HG02885 (cell line): Measurements from ENCODE around the gene POMGNT1.
"Not testable (repeated sequence)": the region's sequence is repeated elsewhere in the genome, so short reads cannot be mapped to it uniquely, and the experiment has no call there.

ENCODE experiments used
- ATAC-seq: cut with Tn5 transposase; IDR thresholded peaks from one replicate; pipeline ENCODE4 v1.9.1; 2021; ENCODE audit warnings: mild to moderate bottlenecking; ENCODE audit not compliant: unreplicated experiment, poor library complexity

Gene POMGNT1

GRCh38 chr1:46197964-46198811 is at the start of gene POMGNT1:
POMGNT1 (minus strand) TSS chr1:46198434; CDS start chr1:46197821, 613 bp downstream.
- ATAC-seq, result peak; percentile 87

DNA sequence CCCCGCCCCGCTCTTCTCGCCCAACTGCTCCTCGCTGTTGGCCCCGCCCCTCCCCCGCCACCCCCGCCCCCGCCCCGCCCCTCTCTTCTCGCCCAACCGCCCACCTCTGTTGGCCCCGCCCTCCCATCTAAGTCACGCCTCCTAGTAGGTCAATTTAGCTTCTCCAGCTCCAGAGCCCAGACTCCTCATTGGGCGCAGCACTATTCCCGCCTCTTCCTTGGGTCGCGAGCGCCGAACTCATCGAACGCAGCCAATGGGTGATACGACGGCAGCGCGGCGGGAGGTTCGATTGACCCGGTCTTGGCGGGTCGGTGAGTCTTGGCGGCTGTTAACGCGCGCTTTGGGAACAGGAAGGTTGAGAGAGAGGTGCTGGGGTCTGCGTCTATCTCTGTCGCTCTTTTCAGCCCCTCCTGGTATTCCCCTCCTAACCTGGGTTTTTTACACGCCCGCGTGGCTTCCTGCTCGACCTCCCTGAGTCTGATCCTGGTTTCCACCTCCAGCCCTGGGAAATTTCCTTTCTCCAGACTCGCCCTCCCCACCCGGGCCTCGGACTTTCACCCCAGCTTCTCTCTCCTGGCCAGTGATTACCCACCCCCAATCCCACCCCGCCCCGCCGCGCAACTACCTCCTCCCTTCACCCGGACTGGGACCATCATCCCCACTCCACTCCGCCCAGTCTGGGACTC is 49.3 kb upstream of the POMGNT1 start, which contains the start of gene RAD54L:
TSS of gene RAD54L (plus strand) at position 328 of the 686 bp plus-strand sequence. CDS start 643 bp downstream, outside the sequence.
- peak; percentile 94 for ATAC-seq

GRCh38 chr1:46246548-46247435 is 48.6 kb upstream of the POMGNT1 start:
- peak; percentile 68 for ATAC-seq

DNA sequence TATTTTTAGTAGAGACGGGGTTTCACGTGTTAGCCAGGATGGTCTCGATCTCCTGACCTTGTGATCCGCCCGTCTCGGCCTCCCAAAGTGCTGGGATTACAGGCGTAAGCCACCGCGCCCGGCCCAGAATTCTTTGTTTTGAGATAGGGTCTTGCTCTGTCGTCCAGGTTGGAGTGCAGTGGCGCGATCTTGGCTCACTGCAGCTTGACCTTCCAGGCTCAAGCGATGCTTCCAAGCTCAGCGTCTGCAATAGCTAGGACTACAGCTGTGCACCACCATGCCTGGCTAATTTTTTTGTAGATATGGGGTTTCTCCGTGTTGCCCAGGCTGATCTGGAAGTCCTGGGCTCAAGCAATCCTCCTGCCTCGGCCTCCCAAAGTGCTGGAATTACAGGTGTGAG is 47.9 kb upstream of the POMGNT1 start:
- not testable (repeated sequence) for ATAC-seq

GRCh38 chr1:46244656-46245371 is 46.6 kb upstream of the POMGNT1 start:
- ATAC-seq, result no peak

- not testable (repeated sequence) for ATAC-seq
Observed at GRCh38 chr1:46243831-46244230, 45.6 kb upstream of the POMGNT1 start.

- no peak for ATAC-seq
Observed at GRCh38 chr1:46242918-46243317, 44.7 kb upstream of the POMGNT1 start.

GRCh38 chr1:46241733-46242132 is 43.5 kb upstream of the POMGNT1 start:
- not testable (repeated sequence) for ATAC-seq

DNA sequence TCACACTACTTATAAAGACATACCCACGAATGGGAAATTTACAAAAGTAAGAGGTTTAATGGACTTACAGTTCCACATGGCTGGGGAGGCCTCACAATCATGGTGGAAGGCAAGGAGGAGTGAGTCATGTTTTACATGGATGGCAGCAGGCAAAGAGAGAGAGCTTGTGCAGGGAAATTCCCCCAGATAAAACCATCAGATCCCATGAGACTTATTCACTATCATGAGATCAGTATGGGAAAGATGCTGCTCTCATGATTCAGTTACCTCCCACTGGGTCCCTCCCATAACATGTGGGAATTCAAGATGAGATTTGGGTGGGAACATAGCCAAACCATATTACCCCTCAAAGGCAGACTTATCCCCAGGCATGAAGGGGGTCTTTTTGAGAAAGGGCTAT is 40.6 kb upstream of the POMGNT1 start:
- ATAC-seq, result not testable (repeated sequence)

GRCh38 chr1:46236882-46237281 is 38.6 kb upstream of the POMGNT1 start:
- no peak for ATAC-seq

GRCh38 chr1:46231231-46231630 is 33.0 kb upstream of the POMGNT1 start:
- not testable (repeated sequence) for ATAC-seq

DNA sequence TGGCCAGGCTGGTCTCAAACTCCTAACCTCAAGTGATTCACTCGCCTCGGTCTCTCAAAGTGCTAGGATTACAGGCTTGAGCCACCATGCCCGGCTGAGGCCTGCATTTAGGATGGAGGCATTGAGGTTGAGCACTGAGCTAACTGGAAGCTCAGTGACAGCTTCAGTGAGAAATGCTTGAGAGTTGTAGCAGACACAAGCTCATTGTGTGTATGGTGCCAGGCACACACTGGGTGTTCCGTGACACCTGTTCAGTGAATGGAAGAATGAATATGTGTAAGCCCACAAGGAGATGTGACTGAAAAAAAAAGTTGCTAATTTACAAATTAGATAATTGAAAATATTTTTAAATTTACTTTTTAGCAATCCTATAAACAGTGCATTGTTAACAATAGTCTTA is 26.7 kb upstream of the POMGNT1 start:
- no peak for ATAC-seq

GRCh38 chr1:46223472-46223943 is 25.3 kb upstream of the POMGNT1 start:
- ATAC-seq, result peak; percentile 59

DNA sequence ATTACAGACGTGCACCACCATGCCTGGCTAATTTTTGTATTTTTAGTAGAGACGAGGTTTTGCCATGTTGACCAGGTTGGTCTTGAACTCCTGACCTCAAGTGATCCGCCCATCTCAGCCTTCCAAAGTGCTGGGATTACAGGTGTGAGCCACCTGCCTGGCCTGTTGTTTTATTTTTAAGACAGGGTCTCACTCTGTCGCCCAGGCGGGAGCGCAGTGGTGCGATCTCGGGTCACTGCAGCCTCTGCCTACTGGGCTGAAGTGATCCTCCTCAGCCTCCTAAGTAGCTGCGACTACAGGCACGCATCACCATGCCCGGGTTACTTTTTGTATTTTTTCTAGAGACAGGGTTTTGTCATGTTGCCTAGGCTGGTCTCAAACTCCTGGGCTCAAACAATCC is 24.8 kb upstream of the POMGNT1 start:
- not testable (repeated sequence) for ATAC-seq

DNA sequence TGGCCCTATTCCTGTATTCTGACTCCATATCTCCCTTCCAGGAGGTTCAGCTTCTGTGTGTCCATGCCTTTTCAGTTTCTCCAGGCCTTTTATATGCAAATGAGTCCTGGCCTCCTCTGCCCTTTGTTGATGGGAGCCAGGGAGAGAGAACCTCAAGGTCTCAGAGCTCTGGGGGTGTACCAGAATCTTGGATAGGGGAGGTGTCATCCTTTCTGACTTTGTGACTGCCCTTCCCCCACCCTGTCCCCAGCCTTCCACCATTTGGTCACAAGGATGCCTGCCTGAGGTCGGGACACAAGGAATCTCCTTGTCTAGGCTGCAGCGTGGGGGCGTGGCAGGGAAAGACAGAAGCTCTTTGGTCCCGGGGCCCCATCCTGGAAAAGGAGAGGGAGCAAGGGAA is 23.5 kb upstream of the POMGNT1 start:
- ATAC-seq, result no peak

DNA sequence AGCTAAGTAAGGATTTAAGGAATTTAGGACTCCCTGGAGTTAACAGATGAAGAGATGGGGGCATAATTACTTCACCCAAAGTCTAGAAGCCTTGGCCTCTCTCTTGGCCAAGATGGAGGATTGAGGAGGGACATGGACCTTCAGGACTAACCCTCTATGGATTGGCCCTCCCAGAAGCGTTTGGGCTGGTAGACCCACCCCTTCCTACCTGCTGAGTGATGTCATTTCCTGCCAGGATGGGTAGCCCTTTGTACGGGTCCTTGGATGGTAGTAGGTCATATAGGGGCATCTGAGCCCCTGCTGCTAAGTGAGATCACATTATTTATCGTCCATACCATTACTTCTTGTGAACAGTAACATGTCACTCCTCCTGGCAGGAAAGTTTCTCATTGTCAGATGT is 22.6 kb upstream of the POMGNT1 start:
- no peak for ATAC-seq

GRCh38 chr1:46219551-46220520 is 21.6 kb upstream of the POMGNT1 start:
- ATAC-seq, result no peak

DNA sequence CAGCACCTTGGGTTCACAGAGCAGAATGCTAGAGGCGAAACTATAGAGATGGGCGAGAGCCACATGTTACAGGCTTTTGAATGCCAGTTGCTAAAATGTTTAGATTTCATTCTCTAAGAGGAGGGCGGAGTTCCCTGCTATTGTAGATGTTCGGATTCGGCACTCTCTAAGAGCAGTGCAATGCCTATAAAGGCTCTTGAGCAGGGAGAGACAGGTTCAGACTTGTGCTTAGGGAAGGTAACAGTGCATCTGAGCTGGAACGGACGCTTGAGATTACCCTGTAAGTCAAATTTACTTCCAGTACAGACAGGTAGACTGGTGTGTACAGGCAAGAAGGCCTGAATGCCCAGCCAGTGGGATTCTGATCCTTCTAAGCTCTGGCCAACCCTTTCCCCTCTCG is 20.2 kb upstream of the POMGNT1 start:
- ATAC-seq, result no peak

DNA sequence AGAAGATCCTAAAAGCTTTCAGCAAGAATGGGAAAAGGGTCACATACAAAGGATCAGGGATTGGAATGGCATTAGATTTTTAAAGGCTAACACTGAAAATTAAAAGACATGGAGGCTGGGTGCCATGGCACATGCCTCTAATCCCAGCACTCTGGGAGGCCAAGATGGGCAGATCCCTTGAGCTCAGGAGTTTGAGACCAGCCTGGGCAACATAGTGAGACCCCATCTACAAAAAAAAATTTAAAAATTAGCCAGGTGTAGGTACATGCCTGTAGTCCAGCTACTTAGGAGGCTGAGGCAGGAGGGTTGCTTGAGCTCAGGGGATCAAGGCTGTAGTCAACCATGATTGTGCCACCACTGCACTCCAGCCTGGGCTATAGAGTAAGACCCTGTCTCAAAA is 17.3 kb upstream of the POMGNT1 start:
- no peak for ATAC-seq
